ENCODE measurements around the gene TEX50.

GRCh38 chr1:173601588-173601987 lies 33.5 kb upstream of the TEX50 start:
- TF ChIP-seq POLR2A (IDR thresholded peaks at IDR 0.05; ENCODE audit: low read depth, low read length): no peak
- TF ChIP-seq, protein P1, sequence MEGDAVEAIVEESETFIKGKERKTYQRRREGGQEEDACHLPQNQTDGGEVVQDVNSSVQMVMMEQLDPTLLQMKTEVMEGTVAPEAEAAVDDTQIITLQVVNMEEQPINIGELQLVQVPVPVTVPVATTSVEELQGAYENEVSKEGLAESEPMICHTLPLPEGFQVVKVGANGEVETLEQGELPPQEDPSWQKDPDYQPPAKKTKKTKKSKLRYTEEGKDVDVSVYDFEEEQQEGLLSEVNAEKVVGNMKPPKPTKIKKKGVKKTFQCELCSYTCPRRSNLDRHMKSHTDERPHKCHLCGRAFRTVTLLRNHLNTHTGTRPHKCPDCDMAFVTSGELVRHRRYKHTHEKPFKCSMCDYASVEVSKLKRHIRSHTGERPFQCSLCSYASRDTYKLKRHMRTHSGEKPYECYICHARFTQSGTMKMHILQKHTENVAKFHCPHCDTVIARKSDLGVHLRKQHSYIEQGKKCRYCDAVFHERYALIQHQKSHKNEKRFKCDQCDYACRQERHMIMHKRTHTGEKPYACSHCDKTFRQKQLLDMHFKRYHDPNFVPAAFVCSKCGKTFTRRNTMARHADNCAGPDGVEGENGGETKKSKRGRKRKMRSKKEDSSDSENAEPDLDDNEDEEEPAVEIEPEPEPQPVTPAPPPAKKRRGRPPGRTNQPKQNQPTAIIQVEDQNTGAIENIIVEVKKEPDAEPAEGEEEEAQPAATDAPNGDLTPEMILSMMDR (IDR thresholded peaks at IDR 0.05; ENCODE audit: extremely low read depth in 1 of 2, insufficient read depth in 1 of 2, low read depth in 1 of 2, low read length in 2 of 2): no peak
- no peak for TF ChIP-seq MAX (IDR thresholded peaks at IDR 0.05; ENCODE audit: insufficient read depth, insufficient read length)
- no peak for TF ChIP-seq JUN (IDR thresholded peaks at IDR 0.05; ENCODE audit: borderline replicate concordance, insufficient read depth, insufficient read length, low read depth)
- no peak for TF ChIP-seq EZH2 (IDR thresholded peaks at IDR 0.05; ENCODE audit: borderline replicate concordance, low read depth, low read length, severe bottlenecking)
- TF ChIP-seq MYC (IDR thresholded peaks at IDR 0.05; ENCODE audit: low read depth, low read length): no peak
- no peak for TF ChIP-seq POLR2AphosphoS5 (IDR thresholded peaks at IDR 0.05; ENCODE audit: insufficient read depth, low read depth, low read length)
